ENCODE measurements around the gene ROBO2. TPM values are rescaled to one million over a fixed set of nuclear protein-coding genes. Genes with fewer than 3 reads are reported as not detected.

ROBO2 gene
- polyA plus RNA-seq, 1 of the 3 experiments (the other 2 are of a cell fraction), result not detected

DNA sequence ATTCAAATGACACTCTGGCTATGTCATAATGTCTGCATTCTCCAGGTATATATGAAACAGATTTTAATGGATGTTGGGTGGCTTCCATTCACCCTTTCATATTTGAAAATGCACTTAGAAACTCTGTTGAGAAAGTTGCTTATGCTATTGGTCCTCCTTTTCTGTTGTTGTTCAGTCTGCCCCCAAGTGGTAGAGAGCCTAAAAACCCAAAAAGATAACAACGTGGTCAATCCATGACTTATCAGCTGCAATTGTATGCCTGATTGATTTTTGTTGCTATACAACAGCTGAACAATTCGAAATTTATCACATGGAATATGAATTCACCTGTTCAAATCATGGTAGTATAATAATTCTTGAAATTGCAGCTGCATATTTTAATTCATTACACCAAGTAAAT, 279.8 kb downstream of the ROBO2 start:
- no peak overlapping the region for H3K27ac ChIP-seq (ENCODE audit: low read depth in 2 of 2, low read length in 1 of 2)
- POLR2A ChIA-PET, result no interaction called here

DNA sequence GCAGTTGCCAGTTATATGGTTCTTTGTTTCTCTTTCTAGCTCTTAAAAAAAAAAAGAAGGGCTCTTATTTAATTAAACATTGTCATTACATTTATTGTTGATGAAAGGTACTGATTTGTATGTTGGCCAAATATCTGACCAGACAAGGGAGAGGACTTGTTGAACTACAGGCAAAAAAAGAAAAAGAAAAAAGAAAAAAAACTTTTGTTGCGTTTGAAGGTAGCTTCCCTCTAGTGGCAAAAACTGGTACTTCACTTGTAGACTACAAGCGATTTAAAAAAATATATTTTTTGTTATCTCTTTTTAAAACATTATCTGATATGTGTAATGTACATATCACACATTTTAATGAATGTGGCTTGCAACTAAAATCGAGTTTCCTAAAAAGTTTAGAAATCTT, 280.6 kb downstream of the ROBO2 start:
- ChIA-PET CTCF (interaction anchor here (0.6 to 3.8 kb wide), 34 partner anchors 8 to 1329 kb away, joined by 3 to 36 read pairs (median 4); no protein-coding TSS in a partner anchor), POLR2A (no interaction called here)
- H3K27me3 ChIP-seq (ENCODE audit: insufficient read depth), result no peaks in the 10 kb centered on the region
- H3K36me3 ChIP-seq (replicated peaks in 1 of 2; ENCODE audit: control insufficient read depth in 1 of 2, insufficient read depth in 2 of 2, low read length in 1 of 2), result no peaks in the 10 kb centered on the region
- no peak overlapping the region for H3K9ac ChIP-seq
- no peak overlapping the region for H3K4me3 ChIP-seq (ENCODE audit: low read depth in 2 of 2, low read length in 1 of 2)
- DNase-seq, result peak; percentile 21
- no peaks in the 10 kb centered on the region for H3F3A ChIP-seq (replicated peaks; ENCODE audit: insufficient read depth)
- H3K9me3 ChIP-seq, result no peaks in the 10 kb centered on the region
- H3K9me2 ChIP-seq, result no peaks in the 10 kb centered on the region
- no peak overlapping the region for H3K4me2 ChIP-seq
- TF ChIP-seq SMC3 (IDR thresholded peaks at IDR 0.05; ENCODE audit: low read depth, low read length), result peak; percentile 19; the same call in 1 of the 2 replicates
- TF ChIP-seq RAD21 (IDR thresholded peaks at IDR 0.05; ENCODE audit: low read length), result peak; percentile 52
- TF ChIP-seq, protein P1, sequence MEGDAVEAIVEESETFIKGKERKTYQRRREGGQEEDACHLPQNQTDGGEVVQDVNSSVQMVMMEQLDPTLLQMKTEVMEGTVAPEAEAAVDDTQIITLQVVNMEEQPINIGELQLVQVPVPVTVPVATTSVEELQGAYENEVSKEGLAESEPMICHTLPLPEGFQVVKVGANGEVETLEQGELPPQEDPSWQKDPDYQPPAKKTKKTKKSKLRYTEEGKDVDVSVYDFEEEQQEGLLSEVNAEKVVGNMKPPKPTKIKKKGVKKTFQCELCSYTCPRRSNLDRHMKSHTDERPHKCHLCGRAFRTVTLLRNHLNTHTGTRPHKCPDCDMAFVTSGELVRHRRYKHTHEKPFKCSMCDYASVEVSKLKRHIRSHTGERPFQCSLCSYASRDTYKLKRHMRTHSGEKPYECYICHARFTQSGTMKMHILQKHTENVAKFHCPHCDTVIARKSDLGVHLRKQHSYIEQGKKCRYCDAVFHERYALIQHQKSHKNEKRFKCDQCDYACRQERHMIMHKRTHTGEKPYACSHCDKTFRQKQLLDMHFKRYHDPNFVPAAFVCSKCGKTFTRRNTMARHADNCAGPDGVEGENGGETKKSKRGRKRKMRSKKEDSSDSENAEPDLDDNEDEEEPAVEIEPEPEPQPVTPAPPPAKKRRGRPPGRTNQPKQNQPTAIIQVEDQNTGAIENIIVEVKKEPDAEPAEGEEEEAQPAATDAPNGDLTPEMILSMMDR (IDR thresholded peaks at IDR 0.05), result peak; percentile 80
- TF ChIP-seq TAF1 (IDR thresholded peaks at IDR 0.05; ENCODE audit: borderline replicate concordance, low read depth, low read length), result no peak
- no peaks in the 10 kb centered on the region for H3K79me2 ChIP-seq (ENCODE audit: insufficient read depth)
- no peak overlapping the region for H2AFZ ChIP-seq (ENCODE audit: low read depth)
- H4K20me1 ChIP-seq (ENCODE audit: insufficient read depth), result no peaks in the 10 kb centered on the region
- no peak overlapping the region for H3K27ac ChIP-seq (ENCODE audit: low read depth in 2 of 2, low read length in 1 of 2)
- WGBS (ENCODE audit: low lambda C conversion rate), result 4% methylated on average over 3 of the region's 3 CpGs
- no peaks in the 10 kb centered on the region; a peak in 1 of 4 replicates for H3K4me1 ChIP-seq (ENCODE audit: control insufficient read depth in 1 of 2, insufficient read depth in 2 of 2, low read depth in 1 of 2, low read length in 1 of 2)

More for the DNA sequence above, 279.8 kb downstream of the ROBO2 start:
- no peaks in the 10 kb centered on the region for H3K36me3 ChIP-seq (replicated peaks in 1 of 2; ENCODE audit: control insufficient read depth in 1 of 2, insufficient read depth in 2 of 2, low read length in 1 of 2)
- H3K79me2 ChIP-seq (ENCODE audit: insufficient read depth), result no peaks in the 10 kb centered on the region
- H3K4me1 ChIP-seq (ENCODE audit: control insufficient read depth in 1 of 2, insufficient read depth in 2 of 2, low read depth in 1 of 2, low read length in 1 of 2), result no peaks in the 10 kb centered on the region; a peak in 1 of 4 replicates
- H3K4me3 ChIP-seq (ENCODE audit: low read depth in 2 of 2, low read length in 1 of 2), result no peak overlapping the region
- no peak overlapping the region for H3K9ac ChIP-seq
- no peak for TF ChIP-seq NFIC (IDR thresholded peaks at IDR 0.05; ENCODE audit: borderline replicate concordance)
- no peak for TF ChIP-seq GATA2 (CRISPR knock-in tag; IDR thresholded peaks at IDR 0.05)
- TF ChIP-seq, protein P2, sequence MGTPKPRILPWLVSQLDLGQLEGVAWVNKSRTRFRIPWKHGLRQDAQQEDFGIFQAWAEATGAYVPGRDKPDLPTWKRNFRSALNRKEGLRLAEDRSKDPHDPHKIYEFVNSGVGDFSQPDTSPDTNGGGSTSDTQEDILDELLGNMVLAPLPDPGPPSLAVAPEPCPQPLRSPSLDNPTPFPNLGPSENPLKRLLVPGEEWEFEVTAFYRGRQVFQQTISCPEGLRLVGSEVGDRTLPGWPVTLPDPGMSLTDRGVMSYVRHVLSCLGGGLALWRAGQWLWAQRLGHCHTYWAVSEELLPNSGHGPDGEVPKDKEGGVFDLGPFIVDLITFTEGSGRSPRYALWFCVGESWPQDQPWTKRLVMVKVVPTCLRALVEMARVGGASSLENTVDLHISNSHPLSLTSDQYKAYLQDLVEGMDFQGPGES (IDR thresholded peaks at IDR 0.05; ENCODE audit: low read depth, low read length), result no peak
- TF ChIP-seq, protein P1 (IDR thresholded peaks at IDR 0.05), result peak; percentile 37
- TF ChIP-seq RAD21 (IDR thresholded peaks at IDR 0.05; ENCODE audit: low read length), result peak; percentile 46
- no peak for TF ChIP-seq TCF12 (IDR thresholded peaks at IDR 0.05)
- TF ChIP-seq SMC3 (IDR thresholded peaks at IDR 0.05; ENCODE audit: low read depth, low read length), result 0 out of 2 replicates have a peak, but pooled peaks have one; percentile 16
- no peak for TF ChIP-seq RFX5 (IDR thresholded peaks at IDR 0.05; ENCODE audit: low read length)
- TF ChIP-seq, protein P3, sequence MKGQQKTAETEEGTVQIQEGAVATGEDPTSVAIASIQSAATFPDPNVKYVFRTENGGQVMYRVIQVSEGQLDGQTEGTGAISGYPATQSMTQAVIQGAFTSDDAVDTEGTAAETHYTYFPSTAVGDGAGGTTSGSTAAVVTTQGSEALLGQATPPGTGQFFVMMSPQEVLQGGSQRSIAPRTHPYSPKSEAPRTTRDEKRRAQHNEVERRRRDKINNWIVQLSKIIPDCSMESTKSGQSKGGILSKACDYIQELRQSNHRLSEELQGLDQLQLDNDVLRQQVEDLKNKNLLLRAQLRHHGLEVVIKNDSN (IDR thresholded peaks at IDR 0.05; ENCODE audit: borderline replicate concordance, low read depth), result no peak
- no peak for TF ChIP-seq MXI1 (IDR thresholded peaks at IDR 0.05; ENCODE audit: low read depth, low read length)
- no peak for TF ChIP-seq RXRA (IDR thresholded peaks at IDR 0.05; ENCODE audit: borderline replicate concordance, low read depth)
- no peak for TF ChIP-seq FOXJ3 (CRISPR knock-in tag; IDR thresholded peaks at IDR 0.05)
- TF ChIP-seq CHD2 (IDR thresholded peaks at IDR 0.05; ENCODE audit: low read length, partially characterized antibody), result no peak
- no peak for TF ChIP-seq RCOR1 (IDR thresholded peaks at IDR 0.05; ENCODE audit: low read length)
- no peak for TF ChIP-seq MEF2A (IDR thresholded peaks at IDR 0.05; ENCODE audit: borderline replicate concordance, low read depth)
- 26% methylated on average over 2 of the region's 2 CpGs for WGBS (ENCODE audit: low lambda C conversion rate)
- no peaks in the 10 kb centered on the region for H4K20me1 ChIP-seq (ENCODE audit: insufficient read depth)
- H3K9me2 ChIP-seq, result no peaks in the 10 kb centered on the region
- no peak overlapping the region for H3K4me2 ChIP-seq
- no peaks in the 10 kb centered on the region for H3F3A ChIP-seq (replicated peaks; ENCODE audit: insufficient read depth)
- H3K27me3 ChIP-seq (ENCODE audit: insufficient read depth), result no peaks in the 10 kb centered on the region
- no peak overlapping the region for H2AFZ ChIP-seq (ENCODE audit: low read depth)
- peak; percentile 31 for DNase-seq
- no peaks in the 10 kb centered on the region for H3K9me3 ChIP-seq
- CTCF ChIA-PET, result interaction anchor here (0.6 to 3.8 kb wide), 31 partner anchors 10 to 1406 kb away, joined by 3 to 36 read pairs (median 4); no protein-coding TSS in a partner anchor

All from SK-N-SH (cell line).